ENCODE measurements around the gene ARHGAP22.

The ARHGAP22 gene

DNA sequence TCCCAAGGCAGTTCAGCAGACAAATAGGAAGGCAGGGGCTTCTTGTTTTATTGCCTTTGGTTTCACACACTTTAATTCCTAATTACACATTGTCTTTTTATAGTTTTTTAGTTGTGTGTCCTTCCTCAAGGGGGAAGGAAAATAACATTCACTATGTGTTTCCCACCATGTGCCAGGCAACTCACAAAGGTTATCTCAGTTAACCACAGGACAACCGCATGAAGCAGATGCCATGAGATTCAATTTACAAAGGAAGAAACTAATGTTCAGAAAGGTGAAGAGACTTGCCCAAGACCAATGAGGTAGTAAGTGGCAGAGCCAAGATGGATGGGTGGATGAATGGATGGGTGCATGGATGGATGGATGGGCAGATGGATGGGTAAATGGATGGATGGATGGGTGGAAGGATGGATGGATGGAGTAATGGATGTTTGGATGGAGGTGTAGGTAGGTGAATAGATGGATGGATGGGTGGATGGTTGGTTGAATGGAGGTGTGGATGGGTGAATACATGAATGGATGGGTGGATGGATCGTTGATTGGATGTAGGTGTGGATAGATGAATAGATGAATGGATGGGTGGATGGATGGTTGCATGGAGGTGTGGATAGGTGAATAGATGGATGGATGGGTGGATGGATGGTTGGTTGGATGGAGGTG, 77.9 kb downstream of the ARHGAP22 start:
- no peak for DNase-seq

DNA sequence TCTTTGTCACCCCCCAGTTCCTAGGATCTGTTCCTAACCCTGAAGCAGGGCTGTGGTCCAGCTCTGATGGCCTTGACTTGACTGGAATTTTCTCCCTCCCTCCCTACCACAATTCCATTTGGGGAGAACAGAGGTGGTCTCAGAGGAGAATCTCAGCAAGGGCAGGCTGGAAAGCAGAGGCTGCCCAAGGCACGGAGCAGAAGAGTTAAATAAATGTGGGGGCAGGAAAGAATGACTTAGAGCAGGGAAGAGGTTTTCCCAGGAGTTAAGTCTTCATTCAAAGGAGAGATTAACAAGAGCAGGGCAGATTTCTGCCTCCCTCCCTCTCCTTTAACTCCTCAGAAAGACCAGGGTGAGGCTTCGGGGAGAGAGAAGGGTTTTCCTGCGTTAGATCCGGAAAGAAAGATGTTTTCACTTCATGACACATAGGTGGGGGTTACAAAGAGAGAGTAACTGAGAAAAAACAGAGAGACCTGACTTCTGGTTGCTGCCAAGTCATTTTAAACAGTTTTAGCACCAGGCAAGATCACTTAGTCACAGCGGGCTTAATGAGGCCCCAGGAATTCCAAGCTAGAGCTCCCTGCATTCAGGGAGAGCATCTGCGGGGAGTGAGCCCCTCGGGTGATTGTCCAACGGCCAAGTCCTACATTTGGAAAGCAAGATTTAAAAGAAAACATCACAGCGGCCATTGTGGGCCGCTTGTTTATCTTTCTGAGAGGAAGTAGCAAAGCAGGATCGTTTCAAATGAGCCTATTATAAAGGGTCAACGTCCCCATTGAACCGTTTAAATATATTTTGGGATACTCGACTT, 78.7 kb downstream of the ARHGAP22 start:
- DNase-seq = no peak

DNA sequence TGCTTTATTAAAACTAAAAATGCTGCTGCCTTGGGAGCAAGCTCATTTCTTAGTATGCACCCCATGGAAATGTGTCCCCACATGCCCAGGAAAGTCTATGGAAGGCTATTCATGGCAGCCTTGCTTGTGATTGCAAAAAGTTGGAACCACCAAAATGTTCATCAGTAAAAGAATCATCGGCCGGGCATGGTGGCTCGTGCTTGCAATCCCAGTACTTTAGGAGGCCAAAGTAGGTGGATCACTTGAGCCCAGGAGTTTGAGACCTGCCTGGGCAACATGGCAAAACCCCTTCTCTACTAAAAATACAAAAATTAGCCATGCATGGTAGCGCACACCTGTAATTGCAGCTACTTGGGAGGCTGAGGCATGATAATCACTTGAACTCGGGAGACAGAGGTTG, 79.8 kb downstream of the ARHGAP22 start:
- no peak for DNase-seq

DNA sequence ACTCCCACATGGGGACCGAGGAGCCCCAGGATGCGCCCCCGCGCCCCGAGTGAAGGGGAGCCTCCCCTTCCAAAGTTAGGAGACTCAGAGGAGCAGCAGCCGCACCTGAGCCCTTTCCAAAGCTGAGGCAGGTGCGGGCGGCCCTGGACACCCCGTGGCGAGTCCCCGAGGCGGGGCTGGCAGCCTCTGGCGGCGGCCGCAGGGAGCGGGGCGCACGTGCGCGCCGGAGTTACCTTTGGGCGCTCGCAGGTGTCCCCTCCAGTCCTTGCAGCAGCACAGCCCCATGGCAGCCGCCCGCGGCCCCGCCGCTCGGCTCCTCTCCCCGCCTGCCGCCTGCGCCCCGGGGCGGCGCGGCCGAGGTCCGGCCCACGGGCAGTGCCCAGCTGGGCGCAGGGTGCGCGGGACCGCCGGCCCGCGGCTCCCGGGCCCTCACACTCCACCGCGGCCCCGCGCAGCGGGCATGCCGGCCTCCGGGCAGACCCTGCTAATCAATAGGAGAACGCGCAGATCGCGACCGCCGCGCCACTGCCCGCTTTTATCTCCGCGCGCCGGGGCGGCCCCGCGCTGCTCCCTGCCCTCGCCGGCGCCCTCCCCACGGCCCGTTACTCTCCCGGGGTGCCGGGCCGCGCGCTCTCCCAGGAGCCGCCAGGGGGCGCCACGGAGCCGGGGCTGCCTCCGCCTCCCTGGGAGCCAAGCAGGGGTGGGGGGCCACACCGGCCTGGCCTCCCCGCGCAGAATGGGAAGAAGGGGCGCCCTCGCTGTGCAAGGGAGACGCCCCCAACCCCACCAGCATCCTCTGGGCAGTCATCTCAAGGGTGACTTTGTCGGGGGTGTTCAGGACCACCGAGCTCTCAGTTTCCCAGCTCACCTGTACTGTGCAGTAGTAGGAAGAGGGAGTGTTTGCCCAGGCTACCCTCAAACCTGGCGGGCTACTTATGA, 80.8 kb downstream of the ARHGAP22 start:
- no peak for DNase-seq

DNA sequence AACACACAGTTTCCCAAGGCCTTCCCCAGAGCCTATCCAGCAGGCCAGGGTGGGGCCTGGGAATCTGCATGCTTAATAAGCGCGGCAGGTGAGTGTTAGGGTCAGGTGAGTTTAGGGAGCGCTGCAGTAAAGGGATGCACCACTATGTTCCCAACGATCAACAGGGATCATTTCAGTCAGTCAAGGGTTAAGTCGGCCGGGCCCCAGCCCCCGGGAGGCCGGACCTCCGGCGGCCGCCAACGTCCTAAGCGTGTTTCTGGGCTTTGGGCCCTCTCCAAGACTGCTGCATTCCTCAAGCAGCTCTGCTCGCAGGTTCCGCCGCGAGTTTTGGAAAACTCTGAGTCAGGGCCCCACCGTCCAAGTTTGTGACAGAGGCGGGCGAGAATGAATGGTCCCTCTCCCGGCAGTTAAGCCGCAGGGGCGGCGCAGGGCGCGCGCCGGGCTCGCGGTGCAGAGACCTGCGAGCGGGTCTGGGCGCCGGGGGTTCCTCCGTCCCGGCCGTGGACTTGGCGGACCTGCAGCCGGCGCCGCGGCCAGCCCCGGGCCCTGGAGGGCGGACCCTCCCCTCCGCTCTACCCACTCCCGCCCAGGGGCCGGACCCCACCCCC, 81.6 kb downstream of the ARHGAP22 start:
- no peak for DNase-seq

DNA sequence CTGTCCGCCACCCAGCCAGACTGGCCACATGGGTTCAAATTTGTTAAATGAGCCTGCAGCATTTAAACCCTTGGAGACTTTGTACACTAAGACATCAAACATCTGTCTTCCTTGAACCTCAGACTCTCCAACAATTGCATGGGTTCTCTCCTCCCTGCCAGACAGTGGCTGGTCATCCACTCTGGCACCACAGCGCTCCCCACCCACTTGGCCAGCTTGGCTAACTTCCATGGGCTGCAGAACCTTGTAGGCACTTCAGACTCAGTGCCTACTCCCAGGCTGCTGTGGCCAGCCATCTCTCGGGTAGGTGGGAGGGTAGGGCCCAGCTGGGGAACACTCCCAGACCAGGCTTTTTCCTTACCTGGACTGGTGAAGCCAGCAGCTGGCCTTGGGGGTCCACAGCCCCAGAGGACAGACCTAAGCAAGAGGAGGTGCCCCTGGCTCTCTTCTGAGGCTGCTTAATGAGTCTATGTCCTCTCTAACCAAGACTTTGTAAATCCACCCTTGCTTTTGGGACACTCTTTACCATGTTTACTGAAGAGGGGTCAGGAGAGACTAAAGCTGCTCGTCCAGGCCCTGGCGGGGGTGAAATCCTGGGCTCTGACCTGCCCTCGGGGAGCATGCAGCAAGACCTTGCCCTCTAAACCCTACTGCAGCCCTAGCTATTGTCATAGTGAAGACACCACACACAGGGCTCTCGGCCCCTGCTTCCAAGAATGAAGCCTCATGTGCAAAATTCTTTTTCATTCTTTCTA, 82.7 kb downstream of the ARHGAP22 start:
- DNase-seq = no peak

DNA sequence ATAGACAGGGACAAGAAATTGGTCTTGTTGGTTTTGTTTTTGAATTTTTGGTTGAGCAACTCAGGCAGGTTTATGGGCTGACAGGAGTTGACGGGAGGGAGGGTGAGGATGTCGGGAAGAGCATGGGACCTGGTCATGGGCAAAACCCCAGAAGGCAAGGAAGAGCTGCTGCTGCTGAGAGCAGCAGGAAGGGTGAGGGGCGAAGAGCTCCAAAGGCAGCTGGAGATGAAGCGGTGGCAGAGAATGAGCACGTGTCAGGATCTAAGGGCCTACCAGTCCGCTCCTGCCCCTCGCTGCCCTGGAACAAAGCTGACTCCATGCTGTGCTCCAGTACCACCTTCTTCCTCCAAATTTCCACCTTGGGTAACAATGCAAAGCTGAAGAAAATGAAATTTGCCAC, 84.3 kb downstream of the ARHGAP22 start:
- no peak for DNase-seq

DNA sequence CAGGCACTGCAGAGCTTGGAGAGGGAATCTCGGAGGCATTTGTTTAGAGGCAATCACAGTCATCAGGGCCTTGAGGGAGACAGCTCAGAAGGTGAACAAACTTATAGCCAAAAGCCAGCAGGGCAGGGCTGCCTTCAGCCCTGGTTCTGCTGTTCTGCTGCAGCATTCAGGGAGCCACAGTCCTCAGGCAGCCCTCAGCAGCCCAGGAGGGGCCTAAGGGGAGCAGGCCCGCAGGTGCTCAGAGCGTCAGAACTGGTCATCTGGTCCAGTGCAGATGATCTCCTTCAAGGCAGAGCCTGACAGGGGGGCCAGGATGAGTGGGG, 84.7 kb downstream of the ARHGAP22 start:
- no peak for DNase-seq

DNA sequence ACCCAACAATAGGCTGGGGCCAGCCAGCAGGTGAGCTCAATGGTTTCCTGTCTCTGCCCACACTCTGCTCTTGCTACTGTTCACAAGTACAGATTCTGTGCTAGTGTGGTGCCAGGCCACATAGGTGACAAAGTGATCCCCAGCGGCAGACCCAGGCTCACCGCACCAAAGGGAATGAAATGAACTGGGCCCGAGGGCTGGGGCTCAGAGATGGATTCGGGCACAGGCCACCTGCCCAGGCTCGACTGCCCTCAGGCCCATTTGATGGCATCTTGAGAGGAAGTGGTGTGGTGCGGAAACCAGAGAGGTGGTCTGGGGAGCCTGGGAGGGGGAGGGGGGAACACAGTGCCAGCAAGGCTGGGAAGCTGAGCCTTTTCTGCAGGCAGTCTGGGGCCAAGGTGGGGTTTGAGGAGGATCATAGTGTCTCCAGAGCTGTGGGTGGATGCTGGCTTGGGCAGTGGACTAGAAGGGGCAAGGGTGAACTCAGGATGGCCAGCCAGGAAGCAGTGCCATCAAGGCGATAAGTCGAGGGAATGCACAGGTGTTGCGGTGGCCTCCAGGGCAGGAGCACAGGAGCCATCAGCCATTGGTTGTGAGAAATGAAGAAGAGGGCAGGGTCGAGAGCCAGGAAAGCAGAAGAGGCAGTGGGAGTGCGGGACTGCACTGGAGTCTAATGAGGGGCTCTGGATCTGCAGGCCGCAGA, 85.2 kb downstream of the ARHGAP22 start:
- no peak for DNase-seq

DNA sequence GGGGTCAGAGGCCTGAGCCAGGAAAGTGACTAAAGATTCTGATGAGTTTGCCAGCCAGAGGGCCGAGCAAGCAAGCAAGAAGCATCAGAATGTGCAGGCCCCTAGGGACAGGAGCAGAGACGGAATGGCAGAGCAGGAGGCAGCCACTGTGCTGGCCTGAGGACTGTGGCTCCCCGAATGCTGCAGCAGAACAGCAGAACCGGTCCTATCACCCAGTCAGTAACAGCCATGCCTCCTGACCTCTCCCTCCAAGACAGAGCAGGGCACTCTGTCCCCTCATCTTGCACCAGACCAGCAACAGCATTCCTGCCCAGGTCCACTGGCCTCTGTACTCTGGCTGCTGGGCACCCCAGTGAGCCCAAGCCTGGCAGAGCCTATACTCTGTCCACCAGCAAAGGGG, 85.9 kb downstream of the ARHGAP22 start:
- no peak for DNase-seq

DNA sequence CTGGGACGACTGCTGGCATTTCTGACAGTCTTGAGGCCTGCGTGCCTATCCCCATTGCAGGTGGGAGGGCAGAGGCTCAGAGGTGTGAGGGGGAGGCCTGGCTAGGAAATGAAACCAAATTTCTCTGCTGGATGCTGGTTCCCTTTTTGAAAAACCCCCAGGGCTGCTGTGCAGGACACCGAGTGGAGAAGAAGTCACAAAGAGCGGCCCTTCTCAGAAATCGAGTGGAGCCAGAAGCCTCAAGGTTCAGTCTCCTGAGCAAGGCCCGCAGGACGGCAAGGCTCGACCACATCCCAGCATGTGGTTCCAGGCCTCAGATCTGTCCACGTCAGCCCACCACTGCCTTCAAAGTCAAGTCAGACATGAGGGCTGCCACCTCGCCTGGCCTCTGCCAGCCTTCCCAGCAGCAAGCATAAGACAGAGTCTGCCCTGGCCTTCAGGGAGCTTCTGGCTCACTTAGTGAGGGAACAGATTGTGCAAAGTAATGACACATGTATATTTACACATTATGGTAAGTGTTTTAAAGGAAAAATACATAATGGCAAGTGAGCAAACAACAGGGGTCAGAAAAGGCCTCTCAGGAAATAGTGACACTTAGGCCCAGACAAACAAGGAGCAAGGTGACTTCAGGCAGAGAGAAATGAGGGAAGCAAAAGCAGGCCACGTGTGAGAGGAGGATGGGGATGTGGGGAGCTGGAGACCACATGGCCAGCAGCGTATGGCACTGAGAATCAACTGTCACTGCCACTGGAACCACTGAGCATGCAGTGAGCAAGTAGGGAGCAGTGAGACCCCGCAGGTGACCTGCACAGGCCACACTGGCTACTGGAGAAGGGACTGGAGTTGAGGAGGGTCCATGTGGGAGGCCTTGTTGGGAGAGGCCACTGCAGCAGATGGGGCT, 86.7 kb downstream of the ARHGAP22 start:
- DNase-seq = no peak

DNA sequence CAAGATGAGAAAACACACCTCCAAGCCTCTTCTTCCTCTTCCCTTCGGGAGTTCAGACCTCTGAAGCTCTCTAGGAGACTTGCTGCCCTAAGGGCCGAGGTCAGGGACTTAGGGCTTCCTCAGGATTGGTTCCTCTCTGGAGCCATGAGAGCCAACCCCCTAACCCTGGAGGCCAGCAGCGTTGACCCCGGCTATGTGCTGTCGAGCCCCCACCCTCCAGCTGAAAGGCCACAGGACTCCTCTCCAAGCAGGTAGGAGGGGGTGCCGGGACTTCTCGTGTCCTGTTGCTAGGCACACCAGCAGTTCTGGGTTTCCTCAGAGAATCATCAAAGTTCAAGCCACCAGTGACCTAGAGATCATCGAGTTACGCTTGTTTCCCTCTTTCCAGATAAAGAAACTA, 87.4 kb downstream of the ARHGAP22 start:
- DNase-seq = no peak

DNA sequence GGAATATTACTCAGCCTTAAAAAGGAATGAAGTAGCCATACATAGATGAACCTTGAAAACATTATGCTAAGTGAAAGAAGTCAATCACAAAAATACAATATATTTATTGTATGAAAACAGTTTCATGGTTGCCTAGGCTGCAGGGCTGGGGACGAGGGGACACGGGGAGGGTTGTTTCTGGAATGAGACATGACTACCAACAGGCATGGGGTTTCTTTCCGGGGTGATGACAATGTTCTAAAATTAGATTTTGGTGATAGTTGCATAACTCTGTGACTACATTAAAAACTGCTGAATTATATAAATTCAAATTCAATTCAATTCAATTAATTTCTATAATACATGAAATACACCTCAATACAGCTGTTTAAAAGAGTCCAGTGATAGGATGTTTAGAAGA, 88.0 kb downstream of the ARHGAP22 start:
- no peak for DNase-seq

DNA sequence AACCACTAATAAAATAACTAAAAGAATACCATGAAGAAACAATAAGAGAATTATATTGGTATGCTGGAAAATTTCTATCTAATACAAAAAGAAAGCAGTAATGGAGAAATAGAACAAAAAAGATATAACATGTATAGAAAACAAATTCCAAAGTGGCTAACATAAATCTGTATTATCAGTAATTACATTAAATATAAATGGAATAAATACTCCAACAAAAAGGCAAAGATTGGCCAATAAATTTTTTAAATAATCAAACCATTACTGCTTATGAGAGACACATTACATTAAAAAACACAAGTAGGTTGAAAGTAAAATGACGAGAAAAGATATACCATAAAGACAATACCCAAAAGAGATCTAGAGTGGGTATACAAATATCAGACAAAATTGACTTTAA, 90.0 kb downstream of the ARHGAP22 start:
- no peak for DNase-seq

DNA sequence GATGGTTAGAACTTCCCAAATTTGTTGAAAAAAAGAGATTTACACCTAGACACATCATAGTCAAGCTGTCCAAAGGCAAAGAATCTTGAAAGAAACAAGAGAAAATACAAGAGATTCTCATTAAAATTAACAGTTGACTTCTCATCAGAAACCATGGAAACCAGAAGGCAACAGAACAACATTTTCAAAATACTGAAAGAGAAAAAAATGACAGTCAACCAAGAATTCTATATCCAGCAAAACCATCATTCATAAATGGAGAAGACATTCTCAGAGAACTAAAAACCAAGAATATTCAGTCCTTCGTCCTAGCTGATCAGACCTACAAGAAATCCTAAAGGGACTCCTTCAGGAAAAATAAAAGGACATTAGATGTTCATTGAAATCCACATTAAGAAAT, 90.6 kb downstream of the ARHGAP22 start:
- no peak for DNase-seq

DNA sequence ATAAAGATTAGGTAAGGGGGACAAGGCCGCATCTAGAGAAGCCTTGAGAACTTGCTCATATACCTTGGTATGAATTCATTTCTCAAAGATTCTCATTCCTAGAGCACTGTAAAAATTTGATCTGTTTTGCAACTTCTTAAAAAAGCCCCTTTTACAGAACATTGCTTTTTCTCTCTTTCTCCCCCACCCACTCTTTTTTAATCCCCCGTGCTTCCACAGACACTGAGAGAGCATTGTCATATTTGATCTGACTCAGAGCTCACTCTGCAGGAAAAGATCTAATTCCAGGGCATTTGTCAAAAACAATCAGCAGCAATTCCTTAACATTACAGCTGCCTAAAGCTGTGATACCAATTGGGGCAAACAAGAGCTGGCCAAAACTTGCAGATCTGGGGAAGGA, 92.0 kb downstream of the ARHGAP22 start:
- DNase-seq = no peak

DNA sequence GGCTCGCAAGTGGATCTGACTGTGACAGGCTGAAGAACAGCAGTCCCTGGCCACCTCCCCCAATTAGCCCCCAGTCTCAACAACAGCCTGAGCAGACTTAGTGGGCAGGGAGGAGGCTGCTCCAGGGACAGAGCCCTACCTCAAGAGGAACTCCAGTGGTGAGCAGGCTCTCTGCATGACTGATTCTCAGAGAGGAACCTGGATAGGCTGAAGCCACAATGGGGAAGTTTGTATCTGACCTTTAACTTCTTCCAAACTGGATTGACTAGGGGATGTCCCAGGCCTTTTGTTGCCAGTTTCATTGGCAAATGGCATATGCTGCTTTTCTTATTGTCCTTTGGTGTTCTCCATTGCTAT, 93.0 kb downstream of the ARHGAP22 start:
- DNase-seq = no peak

DNA sequence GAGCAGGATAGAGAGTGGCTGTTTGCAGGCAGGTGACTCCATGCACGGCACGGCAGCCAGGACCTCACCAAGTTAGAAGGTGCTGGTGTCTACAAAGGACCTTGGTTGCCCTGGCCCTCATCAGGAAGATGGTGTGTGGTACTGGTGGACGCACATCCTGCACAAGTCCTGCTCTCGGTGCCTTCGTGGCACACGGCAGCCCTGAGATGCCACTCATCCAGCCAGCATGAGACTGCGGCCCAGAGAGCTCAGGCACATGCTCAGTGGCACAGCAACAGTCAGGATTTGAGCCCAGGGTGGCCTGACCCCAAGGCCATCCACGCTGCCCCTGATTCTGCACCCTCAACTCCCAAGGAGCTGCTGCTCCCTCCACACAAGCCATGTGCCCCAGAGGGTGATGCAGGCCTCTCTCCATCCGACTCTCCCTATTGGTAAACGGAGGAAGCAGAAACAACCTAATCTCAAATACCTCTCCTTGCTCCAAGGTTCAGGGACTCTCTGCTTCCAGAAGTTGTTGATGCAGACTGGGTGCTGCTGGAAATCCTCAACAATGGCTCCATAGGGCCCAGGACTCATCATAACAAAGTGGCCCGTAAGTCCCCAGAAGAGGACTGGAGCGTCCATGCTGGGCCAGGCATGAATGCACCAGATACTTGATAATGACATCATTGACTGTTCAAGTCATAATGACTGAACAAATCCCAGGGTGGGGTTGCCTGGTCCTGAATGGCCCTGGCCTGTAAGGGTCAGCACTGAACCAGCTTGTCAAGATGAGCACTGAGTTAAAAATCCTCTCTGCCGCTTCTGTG, 93.6 kb downstream of the ARHGAP22 start:
- no peak for DNase-seq

DNA sequence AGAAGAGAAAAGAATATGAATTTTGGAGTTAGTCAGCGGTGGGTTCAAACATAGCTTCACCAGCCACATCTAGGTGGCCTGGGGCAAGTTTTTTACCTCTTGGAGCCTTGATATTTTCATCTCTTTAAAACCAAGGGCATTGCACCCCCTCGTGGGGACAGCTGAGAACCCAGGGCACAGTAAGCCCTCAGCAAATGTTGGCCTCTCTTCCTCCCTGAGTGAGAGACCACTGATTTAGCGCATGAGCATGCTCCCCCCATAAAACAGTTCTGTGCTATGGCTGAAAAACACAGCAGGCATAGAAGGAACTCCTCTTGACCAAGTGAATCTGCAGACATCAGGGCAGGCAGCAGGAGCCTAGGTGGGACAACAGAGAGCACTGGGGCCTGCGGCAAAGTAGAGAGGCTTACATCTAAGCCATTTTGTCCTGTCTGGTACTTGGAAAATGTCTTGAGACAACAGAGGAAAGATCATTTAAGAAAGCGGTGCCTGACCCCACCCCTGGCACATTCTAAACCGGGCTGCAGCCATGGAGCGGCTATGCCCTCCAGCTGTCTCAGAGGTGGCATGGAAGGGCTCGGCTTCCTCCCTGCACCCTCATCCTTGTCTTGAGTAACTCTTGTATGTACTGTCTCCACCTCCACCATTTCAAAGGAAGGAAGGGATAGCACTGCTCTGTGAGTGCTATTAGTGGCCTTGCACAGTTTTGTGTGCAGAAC, 94.7 kb downstream of the ARHGAP22 start:
- DNase-seq = no peak
